Transverse colon (tissue), 3 donors: ENCODE results near the gene F2RL3.

ENCODE experiments used
- CTCF ChIP-seq, 5 experiments: fragments of 200-600 bp in 3 of 5; fragments of 450-650 bp in 2 of 5; sonication (generic) in 3 of 5; IDR thresholded peaks; 1 replicate in 2 of 5; 2 replicates in 3 of 5; pipeline ENCODE4 v1.5.1; 2016 to 2017; ENCODE audit warnings: antibody characterized with exemption in 5 of 5, inconsistent platforms in 3 of 5, mild to moderate bottlenecking in 2 of 5, moderate library complexity in 1 of 5
- EP300 ChIP-seq: sonication (generic); formaldehyde crosslinking; IDR thresholded peaks from one replicate; pipeline ENCODE4 v1.6.1; 2017; ENCODE audit warnings: antibody characterized with exemption, low read depth

GRCh38 chr19:16886305-16886880 lies 2.4 kb upstream of the F2RL3 start:
- TF ChIP-seq CTCF (IDR thresholded peaks at IDR 0.05) = no peak
- TF ChIP-seq EP300 = peak; percentile 57
